Panc1 (cell line): ENCODE measurements around the gene FAM83E.
"Not testable (repeated sequence)": the region's sequence is repeated elsewhere in the genome, so short reads cannot be mapped to it uniquely, and the experiment has no call there.

Experiments
- POLR2AphosphoS5 ChIP-seq: IDR thresholded peaks from 2 replicates; pipeline ENCODE4 v1.6.1; 2012; ENCODE audit warnings: mild to moderate bottlenecking, low read depth, low read length, moderate library complexity
- TF ChIP-seq, protein P1 (sequence below): fragments of 450-650 bp; IDR thresholded peaks from 2 replicates; pipeline ENCODE4 v1.5.1; 2017; ENCODE audit warnings: mild to moderate bottlenecking

DNA sequence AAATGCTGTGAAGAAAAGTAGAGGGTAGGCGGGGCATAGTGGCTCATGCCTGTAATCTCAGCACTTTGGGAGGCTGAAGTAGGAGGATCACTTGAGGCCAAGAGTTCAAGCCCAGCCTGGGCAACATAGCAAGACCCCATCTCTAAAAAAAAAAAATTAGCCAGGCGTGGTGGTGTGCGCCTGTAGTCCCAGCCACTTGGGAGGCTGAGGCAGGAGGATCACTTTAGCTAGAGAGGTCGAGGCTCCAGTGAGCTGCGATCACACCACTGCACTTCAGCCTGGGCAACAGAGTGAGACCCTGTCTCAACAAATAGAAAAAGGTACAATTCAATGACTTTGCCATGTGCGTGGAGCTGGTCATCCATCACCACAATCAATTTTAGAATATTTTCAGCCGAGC, 37.0 kb downstream of the FAM83E start:
- TF ChIP-seq, protein P1, sequence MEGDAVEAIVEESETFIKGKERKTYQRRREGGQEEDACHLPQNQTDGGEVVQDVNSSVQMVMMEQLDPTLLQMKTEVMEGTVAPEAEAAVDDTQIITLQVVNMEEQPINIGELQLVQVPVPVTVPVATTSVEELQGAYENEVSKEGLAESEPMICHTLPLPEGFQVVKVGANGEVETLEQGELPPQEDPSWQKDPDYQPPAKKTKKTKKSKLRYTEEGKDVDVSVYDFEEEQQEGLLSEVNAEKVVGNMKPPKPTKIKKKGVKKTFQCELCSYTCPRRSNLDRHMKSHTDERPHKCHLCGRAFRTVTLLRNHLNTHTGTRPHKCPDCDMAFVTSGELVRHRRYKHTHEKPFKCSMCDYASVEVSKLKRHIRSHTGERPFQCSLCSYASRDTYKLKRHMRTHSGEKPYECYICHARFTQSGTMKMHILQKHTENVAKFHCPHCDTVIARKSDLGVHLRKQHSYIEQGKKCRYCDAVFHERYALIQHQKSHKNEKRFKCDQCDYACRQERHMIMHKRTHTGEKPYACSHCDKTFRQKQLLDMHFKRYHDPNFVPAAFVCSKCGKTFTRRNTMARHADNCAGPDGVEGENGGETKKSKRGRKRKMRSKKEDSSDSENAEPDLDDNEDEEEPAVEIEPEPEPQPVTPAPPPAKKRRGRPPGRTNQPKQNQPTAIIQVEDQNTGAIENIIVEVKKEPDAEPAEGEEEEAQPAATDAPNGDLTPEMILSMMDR: not testable (repeated sequence)
- not testable (repeated sequence) for TF ChIP-seq POLR2AphosphoS5
